MM.1S (cell line): ENCODE measurements around the gene IL1A.

Experiments
- CTCF ChIP-seq: fragments of 300-600 bp; sonication (generic); IDR thresholded peaks from 2 replicates; pipeline ENCODE4 v1.5.1; 2016; ENCODE audit warnings: antibody characterized with exemption, low read length, mixed read lengths
- EZH2 ChIP-seq: fragments of 300-600 bp; sonication (generic); optimal IDR thresholded peaks from 2 replicates; pipeline ENCODE3; 2017; ENCODE audit warnings: low read depth, mild to moderate bottlenecking, antibody characterized with exemption, low read length, mixed read lengths

GRCh38 chr2:112831513-112831845 lies 47.2 kb upstream of the IL1A start:
- no peak for TF ChIP-seq CTCF
- TF ChIP-seq EZH2: no peak
